HG03565 (cell line): Measurements from ENCODE around the gene PRAMEF13.
"Not testable (repeated sequence)": the region's sequence is repeated elsewhere in the genome, so short reads cannot be mapped to it uniquely, and the experiment has no call there.

Experiments used
- ATAC-seq: cut with Tn5 transposase; IDR thresholded peaks from one replicate; pipeline ENCODE4 v1.9.1; 2021; ENCODE audit warnings: mild to moderate bottlenecking, moderate library complexity; ENCODE audit not compliant: unreplicated experiment

PRAMEF13 gene

GRCh38 chr1:13208712-13209111 lies 7.5 kb upstream of the PRAMEF13 start:
- not testable (repeated sequence) for ATAC-seq

DNA sequence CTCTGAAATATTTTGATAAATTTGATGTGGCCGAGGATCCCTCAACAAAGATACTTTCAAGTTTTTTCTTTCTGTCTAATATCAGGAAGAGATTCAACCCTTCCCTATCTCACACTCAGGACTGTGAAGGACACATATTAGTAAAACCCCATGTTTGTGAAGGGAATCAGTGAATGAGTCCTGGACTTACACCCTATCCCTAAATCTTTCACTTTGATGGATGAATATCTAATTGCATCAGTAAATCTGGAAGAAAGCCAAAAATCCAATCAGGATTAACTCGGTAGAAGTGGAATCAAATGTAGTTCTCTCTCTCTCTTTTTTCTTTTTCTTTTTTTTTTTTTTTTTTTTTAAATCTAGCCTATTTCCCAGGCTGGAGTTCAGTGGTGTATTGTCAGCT lies 29.7 kb downstream of the PRAMEF13 start, which contains the start of gene PRAMEF9:
Gene PRAMEF9, plus strand, starts transcription at position 301 of the 400 bp plus-strand sequence. CDS start 3,433 bp downstream, outside the sequence.
- ATAC-seq = not testable (repeated sequence)

GRCh38 chr1:13165531-13165930 lies 35.7 kb downstream of the PRAMEF13 start, which contains the start of gene HNRNPCL4:
Gene HNRNPCL4 (minus strand): TSS chr1:13165631. CDS start chr1:13165467, 164 bp downstream.
- ATAC-seq = not testable (repeated sequence)

GRCh38 chr1:13155909-13156308 lies 45.3 kb downstream of the PRAMEF13 start, which contains the start of gene PRAMEF26:
Gene PRAMEF26 (minus strand): TSS chr1:13156009. CDS start chr1:13153095, 2,914 bp downstream.
- not testable (repeated sequence) for ATAC-seq
